ENCODE results near the gene ZNF320. TPM values are rescaled to one million over a fixed set of nuclear protein-coding genes. Genes with fewer than 3 reads are reported as not detected.
A peak's percentile ranks its signal among the peaks of the same experiment; 100 is the strongest.
"Not testable (repeated sequence)": the region's sequence is repeated elsewhere in the genome, so short reads cannot be mapped to it uniquely, and the experiment has no call there.

Gene ZNF320
- total RNA-seq (2014; rRNA removed; shearing (Covaris generic)) = 4.9 and 9.9 TPM in 2 replicates
- 3.2 and 13.0 TPM in 2 replicates for polyA plus RNA-seq (2015; cell fraction: cytosol; rRNA removed)
- 5.3 and 17.1 TPM in 2 replicates for polyA plus RNA-seq (2015; cell fraction: nucleus; rRNA removed)

DNA sequence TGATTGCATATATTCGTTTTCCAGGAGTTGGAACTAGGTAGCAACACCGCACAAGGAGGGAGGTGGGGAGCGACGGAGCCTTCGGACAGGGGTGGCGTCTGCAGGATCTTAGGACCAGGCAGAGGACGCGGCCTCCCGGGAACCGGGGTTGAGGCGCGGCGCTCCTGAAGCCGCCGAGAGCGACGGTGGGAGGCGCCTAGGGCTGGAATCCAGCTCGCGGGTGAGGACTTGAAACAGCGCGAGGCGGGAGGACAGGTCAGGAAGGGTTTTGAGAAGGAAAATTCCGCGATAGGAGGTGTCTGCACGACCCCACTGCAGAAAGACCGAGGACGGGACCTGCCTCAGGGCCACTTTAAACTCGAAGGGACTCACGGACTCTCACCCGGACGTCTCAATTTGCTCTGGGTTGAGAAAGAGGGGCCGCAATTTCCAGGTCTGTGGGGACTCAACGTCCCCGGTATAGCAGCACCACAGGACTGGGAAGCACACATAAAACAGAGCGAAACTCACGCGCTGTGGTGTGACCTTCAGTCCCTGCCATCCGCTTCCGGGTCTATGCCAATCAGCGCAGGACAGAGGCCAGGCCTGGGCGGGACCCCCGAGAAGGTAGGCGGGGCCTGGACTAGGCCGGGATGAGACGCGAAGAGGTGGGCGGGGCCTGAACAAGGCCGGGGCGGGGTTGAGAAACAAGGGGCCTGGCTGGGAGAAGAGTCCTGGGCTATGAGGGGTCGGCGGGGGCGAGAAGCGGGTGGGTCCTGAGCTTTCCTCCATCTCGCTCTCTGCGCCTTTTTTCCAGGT is at the start of gene ZNF320:
Gene ZNF320 (minus strand): TSS at position 498 of the 798 bp plus-strand sequence. CDS start 7,380 bp downstream, outside the sequence.
- peak; percentile 79 for DNase-seq (ENCODE audit: low read depth, low spot score)
- in situ Hi-C loops (cut with HindIII; ENCODE audit: low pct_unique_long_range_greater_than_20kb, low sequenced_read_pairs) = no loop called here

DNA sequence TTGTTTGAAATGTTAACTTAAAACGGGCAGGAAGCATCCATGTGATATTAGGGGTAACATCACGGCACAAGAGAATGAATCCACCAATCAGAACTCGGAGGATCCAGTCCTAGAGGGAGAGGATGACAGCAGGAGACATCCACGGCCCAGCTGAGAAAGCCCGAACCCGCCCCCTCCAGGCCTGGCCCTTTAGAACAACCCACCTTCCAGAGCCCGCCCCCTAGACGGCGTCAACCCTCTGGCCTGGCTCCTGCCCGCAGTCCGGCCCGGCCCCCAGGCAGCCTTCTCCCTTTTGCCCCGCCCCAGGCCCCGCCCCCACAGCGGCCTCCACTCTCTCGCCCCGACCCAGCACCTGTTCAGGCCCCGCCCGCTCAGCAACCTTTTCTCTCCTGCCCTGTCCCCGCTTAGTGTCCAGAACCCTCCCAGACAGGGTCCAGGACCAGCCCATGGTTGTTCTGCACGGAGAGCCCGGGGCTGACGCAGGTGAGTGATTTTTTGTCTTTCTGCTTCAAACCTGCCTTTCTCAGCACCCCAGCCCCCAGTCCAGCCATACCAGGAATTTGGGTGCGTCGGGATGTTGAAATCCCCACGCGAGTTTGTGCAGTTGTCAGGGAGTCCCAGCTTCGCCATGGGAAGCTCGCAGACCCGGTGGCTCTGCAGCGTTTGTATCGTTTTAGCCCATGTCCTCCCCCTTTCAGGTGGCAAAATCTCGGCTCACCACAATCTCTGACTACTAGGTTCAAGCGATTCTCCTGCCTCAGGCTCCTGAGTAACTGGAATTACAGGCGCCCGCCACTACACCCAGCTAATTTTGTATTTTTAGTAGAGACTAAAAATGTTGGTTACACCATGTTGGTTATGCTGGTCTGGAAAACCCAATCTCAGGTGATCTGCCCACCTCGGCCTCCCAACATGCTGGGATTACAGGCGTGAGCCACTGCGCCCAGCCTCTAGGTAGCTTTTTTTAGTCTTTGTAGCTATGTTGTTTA is 49.2 kb upstream of the ZNF320 start:
- DNase-seq (ENCODE audit: low read depth, low spot score) = no peak
- in situ Hi-C loops (cut with HindIII; ENCODE audit: low pct_unique_long_range_greater_than_20kb, low sequenced_read_pairs) = no loop called here

DNA sequence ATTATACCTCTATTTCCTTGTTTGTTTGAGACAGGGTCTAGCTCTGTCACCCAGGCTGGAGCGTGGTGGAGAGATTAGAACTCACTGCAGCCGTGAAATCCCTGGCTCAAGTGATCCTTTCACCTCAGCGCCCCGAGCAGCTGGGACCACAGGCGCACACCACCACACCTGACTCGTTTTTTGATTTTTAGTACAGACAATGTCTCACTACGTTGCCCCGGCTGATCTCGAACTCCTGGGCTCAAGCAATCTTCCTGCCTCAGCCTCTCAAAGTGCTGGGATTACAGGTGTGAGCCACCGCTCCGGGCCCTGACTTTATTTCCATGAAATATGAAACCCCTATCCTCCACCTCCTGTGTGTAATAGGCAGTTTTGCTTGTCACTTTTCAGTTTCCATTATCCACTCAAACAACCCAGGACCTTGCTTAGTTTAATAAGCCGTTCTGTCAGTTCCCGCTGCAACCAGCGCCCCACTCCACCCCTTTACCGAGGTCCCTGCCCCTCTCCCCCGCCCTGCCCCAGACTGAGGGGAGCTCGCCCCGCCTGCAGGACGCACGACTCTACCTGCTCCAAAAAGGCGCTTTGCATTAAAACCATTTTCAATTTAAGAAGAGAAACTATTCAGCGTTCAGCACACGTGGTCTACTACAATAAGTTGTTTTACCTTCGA is 48.4 kb upstream of the ZNF320 start:
- in situ Hi-C loops (cut with HindIII; ENCODE audit: low pct_unique_long_range_greater_than_20kb, low sequenced_read_pairs) = no loop called here
- DNase-seq (ENCODE audit: low read depth, low spot score) = no peak

DNA sequence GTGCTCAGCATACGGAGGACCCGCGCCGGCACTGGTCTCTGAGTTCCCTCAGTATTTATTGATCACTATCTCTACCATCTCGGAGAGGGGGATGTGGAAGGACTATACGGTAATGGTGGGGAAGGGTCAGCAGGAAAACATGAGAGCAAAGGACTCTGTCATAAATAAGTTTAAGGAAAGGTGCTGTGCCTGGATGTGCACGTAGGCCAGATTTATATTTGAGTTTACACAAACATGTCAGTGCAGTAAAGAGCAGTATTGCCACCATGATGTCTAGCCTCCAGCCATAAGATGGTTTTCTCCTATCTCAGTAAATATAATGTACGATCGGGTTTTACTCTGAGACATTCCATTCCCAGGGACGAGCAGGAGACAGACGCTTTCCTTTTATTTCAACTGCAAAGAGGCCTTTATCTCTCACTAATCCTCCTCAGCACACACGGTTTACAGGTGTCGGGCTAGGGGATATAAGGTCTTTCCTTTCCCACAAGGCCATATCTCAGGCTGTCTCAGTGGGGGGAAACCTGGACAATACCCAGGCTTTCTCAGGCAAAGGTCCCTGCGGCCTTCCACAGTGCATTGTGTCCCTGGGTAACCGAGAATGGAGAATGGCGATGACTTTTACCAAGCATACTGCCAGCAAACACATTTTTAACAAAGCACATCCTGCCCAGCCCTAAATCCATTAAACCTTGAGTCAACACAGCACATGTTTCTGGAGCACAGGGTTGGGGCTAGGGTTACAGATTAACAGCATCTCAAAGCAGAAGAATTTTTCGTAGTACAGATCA is 47.5 kb upstream of the ZNF320 start:
- in situ Hi-C loops (cut with HindIII; ENCODE audit: low pct_unique_long_range_greater_than_20kb, low sequenced_read_pairs); DNase-seq (ENCODE audit: low read depth, low spot score): not testable (repeated sequence)

DNA sequence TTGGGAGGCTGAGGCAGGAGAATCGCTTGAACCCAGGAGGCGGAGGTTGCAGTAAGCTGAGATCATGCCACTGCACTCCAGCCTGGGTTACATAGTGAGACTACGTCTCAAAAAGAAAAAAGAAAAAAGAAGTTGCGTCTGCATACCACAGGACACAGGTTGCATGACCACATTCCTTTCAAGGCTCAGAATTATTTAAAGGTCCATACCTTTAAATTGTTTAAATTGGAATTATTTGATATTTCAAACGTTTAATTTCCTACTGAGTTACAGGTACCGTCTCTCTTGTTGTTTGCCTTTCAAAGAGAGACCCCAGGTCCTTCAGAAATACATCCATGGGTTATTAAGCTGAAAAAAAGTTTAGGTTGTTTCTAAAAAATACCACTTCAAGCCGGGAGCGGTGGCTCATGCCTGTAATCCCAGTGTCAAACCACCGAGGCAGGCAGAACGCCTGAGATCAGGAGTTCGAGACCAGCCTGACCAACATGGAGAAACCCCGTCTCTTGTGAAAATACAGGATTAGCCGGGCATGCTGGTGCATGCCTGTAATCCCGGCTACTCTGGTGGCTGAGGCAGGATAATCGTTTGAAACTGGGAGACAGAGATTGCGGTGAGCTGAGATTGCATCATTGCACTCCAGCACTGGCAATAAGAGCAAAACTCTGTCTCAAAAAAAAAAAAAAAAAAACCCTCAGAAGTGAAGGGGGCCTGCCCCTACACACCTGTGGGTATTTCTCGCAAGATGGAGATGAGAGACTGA is 46.6 kb upstream of the ZNF320 start:
- in situ Hi-C loops (cut with HindIII; ENCODE audit: low pct_unique_long_range_greater_than_20kb, low sequenced_read_pairs) = no loop called here
- no peak for DNase-seq (ENCODE audit: low read depth, low spot score)

DNA sequence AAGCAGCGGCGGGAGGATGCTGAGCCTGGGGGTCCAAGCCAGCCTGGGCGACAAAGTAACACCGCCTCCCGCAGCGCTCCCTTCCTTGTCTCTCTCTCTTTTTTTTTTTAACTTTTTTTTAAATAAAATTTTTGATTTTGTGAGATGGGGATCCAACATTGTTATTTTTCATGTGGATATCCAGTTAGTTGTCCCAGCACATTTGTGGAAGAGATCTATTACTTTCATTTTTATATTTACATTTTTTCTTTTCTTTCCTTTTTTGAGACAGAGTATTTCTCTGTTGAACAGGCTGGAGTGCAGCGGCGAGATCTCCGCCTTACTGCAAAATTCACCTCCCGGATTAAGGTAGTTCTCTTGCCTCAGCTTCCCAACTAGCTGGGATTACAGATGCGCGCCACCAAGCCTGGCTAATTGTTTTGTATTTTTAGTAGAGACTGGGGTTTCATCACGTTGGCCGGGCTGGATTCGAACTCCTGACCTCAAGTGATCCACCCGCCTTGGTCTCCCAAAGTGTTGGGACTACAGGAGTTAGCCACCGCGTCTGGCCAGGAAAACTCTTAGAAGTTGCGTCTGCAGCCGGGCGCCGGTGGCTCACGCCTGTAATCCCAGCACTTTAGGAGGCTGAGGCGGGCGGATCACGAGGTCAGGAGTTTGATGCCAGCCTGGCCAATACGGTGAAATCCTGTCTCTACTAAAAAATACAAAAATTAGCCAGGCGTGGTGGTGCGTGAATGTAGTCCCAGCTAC is 45.9 kb upstream of the ZNF320 start:
- no peak for DNase-seq (ENCODE audit: low read depth, low spot score)
- in situ Hi-C loops (cut with HindIII; ENCODE audit: low pct_unique_long_range_greater_than_20kb, low sequenced_read_pairs) = no loop called here

DNA sequence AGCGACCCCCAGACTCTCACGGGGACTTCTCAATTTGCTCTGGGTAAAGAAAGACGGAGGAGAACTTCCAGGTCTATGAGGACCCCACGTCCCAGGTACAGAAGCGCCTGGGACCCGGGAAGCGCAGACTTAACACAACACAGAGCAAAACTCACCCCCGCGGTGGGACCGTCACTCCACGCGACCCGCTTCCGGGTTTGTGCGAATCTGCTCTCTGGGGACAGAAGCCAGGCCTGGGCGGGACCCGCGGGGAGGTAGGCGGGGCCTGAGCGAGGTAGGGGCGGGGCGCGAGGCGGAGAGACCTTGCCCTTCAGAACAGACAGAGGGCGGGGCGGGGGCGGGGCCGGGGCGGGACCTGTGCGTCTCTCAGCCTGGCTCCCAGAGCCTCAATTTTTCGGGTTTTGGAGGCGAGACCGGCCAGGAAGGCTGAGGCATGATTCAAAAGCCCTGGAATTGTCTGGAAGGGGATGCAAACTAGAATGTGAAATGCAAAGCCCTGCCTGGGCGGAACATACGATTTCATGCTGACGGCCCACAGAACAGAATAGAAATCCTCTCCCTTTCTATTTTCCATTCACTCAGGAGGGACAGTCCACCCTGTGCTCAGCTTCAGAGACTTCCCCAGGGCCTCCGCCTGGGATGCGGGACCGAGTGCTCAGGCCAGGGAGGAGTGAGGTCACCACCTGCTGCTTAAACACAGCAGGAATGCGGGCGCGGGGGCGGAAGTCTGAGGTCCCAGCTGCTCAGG is 45.1 kb upstream of the ZNF320 start:
- DNase-seq (ENCODE audit: low read depth, low spot score) = peak; percentile 77
- in situ Hi-C loops (cut with HindIII; ENCODE audit: low pct_unique_long_range_greater_than_20kb, low sequenced_read_pairs) = no loop called here

DNA sequence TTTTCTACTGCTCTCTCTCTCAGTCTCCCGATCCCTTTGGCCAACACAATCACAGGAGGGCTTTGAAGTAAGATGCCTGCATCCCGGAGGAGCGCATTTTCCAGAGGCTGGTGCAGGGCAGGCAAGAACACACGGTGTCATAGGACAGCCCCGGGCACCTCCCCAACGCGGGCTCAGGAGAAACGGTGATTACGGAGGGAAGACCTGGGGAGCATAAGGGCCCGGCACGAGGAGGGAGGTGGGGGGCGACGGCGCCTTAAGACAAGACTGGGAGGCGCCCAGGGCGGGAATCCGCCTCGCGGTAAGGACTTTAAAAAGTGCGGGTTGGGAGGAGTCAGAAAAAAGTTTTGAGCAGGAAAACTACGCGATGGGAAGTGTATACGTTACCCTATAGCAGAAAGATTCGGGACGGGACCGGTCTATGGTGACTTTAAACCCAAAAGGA is 44.5 kb upstream of the ZNF320 start:
- DNase-seq (ENCODE audit: low read depth, low spot score) = peak; percentile 1

DNA sequence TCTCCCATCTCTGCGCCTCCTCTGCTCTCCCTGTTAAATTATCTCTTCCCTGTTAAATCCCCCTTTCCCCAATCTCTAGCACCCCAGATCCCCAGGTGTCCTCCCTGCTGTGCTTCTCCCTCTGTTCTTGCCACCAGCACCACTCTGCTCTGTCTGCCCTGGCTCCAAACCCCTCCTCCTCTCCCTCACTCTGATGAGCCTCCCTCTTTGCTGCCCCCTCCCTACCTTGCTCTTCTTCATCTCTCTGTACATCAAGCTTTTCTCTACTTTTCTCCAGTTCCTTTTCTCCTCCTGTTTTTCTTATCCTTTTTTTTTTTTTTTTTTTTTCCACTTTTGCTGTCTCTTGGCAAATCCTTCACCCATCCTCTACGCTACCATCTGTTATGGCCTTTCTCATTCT is 44.1 kb upstream of the ZNF320 start:
- in situ Hi-C loops (cut with HindIII; ENCODE audit: low pct_unique_long_range_greater_than_20kb, low sequenced_read_pairs) = not testable (repeated sequence)

More for the DNA sequence above, 44.5 kb upstream of the ZNF320 start:
- in situ Hi-C loops (cut with HindIII; ENCODE audit: low pct_unique_long_range_greater_than_20kb, low sequenced_read_pairs) = no loop called here

DNA sequence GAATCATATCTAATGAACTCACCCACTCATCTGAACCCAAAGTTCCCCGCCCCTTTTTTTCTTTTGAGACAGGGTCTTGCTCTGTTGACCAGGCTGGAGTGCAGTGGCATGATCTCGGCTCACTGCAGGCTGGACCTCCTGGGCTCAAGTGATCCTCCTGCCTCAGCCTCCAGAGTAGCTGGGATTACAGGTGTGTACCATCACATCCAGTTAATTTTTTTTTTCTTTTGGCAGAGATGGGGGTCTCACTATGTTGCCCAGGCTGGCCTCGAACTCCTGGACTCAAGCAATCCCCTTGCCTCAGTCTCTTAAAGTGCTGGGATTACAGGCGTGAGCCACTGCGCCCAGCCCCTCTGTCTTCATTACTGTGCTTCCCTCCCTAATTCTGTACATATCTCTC is 43.5 kb upstream of the ZNF320 start:
- DNase-seq (ENCODE audit: low read depth, low spot score); in situ Hi-C loops (cut with HindIII; ENCODE audit: low pct_unique_long_range_greater_than_20kb, low sequenced_read_pairs): not testable (repeated sequence)

More for the DNA sequence above, 44.1 kb upstream of the ZNF320 start:
- DNase-seq (ENCODE audit: low read depth, low spot score) = not testable (repeated sequence)

DNA sequence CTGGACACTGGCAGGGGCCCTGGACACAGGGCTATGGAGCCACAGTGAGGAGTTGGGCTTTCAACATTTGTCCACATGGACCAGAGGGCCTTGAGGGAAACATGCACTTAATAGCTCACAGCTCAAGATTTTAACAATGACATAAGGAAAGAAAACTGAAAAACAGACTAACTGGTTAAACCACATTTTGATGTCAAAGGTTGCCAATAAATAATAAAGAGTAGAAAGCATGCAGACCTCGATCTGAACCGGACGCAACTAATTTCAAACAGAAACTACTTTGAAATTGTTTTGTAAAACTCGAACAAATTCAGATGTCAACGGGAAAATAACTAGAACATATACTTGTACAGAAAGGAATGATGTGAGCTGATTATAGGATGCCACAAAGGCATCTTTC is 41.3 kb upstream of the ZNF320 start:
- no peak for DNase-seq (ENCODE audit: low read depth, low spot score)
- in situ Hi-C loops (cut with HindIII; ENCODE audit: low pct_unique_long_range_greater_than_20kb, low sequenced_read_pairs) = no loop called here

DNA sequence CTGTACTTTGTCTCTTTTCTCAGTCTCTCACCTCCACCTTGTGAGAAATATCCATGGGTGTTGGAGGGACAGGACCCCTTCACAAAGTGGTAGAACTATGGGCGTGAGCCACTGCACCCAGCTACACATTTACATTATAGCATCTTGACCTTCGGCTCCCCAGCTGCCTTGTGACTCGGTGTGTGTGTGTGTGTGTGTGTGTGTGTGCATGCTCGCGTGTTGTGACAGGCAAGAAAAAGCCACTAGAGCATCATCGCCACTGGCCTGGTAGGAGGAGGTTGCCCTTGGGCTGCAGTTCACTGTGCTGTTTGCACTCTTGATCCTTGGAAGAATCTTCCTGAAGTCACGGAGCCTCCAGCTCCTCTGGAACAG is 39.5 kb upstream of the ZNF320 start:
- DNase-seq (ENCODE audit: low read depth, low spot score) = no peak
- in situ Hi-C loops (cut with HindIII; ENCODE audit: low pct_unique_long_range_greater_than_20kb, low sequenced_read_pairs) = no loop called here

DNA sequence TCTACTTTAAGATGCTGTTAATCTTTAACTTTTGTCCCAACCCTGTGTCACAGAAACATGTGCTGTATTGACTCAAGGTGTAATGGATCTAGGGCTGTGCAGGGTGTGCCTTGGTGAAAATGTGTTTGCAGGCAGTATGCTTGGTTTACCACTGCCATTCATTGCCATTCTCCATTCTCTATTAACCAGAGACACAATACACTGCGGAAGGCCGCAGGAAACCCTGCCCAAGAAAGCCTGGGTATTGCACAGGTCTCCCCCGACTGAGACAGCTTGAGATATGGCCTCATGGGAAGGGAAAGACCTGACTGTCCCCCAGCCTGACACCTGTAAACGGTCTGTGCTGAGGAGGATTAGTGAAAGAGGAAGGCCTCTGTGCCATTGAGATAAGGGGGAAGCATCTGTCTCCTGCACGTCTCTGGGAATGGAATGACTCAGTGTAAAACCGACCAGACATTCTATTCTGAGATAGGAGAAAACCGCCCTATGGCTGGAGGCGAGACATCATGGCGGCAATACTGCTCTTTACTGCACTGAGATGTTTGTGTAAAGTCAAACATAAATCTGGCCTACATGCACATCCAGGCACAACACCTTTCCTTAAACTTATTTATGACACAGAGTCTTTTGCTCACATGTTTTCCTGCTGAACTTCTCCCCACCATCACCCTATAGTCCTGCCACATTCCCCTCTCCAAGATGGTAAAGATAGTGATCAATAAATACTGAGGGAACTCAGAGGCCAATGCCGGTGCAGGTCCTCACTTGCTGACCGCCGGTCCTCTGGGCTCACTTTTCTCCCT is 38.9 kb upstream of the ZNF320 start:
- no peak for DNase-seq (ENCODE audit: low read depth, low spot score)
- in situ Hi-C loops (cut with HindIII; ENCODE audit: low pct_unique_long_range_greater_than_20kb, low sequenced_read_pairs) = no loop called here

DNA sequence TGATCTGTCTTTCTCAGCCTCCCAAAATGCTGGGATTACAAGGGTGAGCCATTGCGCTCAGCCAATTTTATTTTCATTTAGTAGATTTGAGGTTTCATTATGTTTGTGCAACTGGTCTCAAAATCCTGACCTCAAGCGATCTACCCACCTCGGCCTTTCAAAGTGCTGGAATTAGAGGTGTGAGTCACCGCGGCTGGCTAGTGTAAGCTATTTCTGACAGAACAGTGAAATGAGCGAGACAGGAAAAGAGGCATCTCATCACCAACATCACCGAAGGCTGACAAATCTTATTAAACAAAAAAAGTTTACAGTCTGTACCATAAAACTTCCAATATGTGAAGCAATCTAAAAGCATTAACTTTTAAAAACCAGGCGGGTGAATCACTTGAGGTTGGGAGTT is 38.0 kb upstream of the ZNF320 start:
- in situ Hi-C loops (cut with HindIII; ENCODE audit: low pct_unique_long_range_greater_than_20kb, low sequenced_read_pairs) = no loop called here
- no peak for DNase-seq (ENCODE audit: low read depth, low spot score)

All from SK-MEL-5 (cell line).